DMS114 treated with DMSO at 0.1 percent for 48 hours (cell line): ENCODE data around the gene CCDC47.
"Not testable (repeated sequence)": the region's sequence is repeated elsewhere in the genome, so short reads cannot be mapped to it uniquely, and the experiment has no call there.

Experiments
- DNase-seq: peaks from one replicate; lab custom pipeline; 2025; ENCODE audit not compliant: unreplicated experiment; lab: John Stamatoyannopoulos, UW

Gene CCDC47, protein sequence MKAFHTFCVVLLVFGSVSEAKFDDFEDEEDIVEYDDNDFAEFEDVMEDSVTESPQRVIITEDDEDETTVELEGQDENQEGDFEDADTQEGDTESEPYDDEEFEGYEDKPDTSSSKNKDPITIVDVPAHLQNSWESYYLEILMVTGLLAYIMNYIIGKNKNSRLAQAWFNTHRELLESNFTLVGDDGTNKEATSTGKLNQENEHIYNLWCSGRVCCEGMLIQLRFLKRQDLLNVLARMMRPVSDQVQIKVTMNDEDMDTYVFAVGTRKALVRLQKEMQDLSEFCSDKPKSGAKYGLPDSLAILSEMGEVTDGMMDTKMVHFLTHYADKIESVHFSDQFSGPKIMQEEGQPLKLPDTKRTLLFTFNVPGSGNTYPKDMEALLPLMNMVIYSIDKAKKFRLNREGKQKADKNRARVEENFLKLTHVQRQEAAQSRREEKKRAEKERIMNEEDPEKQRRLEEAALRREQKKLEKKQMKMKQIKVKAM

DNA sequence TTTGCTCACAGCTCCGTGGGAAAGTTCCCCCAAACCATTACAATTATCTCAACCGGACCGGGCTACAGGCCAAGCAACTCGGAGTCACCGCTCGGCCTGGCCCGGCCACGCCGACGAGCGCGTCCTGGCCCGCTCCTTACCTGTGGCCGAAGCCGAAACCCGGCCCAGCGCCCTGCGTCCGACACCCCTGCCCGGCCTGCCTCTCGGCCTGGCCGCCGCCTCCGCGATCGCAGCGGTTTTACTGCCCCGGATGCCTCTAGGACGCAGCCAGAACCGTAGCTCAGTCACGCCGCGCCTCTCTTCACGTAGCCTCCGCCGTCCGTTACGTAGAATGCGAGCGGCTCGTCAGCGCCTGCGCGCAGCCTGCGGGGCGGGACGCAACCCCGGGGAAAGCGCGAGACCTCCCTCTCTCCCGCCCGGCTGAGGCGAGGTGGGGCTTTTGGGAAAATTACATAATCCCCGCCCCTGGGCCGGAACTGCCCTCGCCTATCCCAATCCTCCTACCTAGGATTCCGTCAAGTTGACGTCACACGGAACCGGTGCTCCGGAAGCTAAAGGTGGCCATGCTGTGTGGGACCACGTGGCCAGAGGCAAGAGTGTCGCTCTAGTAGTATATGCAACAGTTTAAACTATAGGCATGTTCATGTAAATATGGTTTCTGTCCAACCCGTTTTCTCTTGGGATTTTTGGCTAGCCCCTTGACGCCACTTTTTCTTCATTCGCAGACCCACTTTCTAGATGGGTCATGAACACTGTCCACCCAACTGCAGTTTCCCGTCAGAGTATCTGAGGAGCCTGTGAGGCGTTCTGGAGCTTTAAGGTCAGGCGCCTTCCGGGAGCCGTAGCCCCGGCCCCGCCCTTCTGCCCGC is at the start of gene CCDC47:
Gene CCDC47 (minus strand): TSS at position 326 of the 869 bp plus-strand sequence. CDS start 7,422 bp downstream, outside the sequence.
- peak; percentile 95 for DNase-seq

DNA sequence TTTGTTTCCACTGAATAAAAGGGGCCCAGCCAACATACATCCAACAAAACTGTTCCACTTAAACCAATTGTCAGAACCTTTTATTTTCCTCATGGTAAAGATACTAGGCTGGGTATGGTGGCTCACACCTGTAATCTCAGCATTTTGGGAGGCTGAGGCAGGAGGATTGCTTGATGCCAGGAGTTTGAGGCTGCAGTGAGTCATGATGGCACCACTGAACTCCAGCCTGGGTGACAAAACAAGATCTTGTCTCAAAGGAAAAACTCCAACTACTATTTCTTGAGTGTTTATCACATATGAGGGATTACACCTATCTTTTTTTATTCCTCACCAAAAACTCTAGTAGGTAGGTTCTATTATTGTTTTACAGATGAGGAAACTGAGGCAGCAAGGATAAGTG is 49.1 kb upstream of the CCDC47 start:
- DNase-seq = no peak

DNA sequence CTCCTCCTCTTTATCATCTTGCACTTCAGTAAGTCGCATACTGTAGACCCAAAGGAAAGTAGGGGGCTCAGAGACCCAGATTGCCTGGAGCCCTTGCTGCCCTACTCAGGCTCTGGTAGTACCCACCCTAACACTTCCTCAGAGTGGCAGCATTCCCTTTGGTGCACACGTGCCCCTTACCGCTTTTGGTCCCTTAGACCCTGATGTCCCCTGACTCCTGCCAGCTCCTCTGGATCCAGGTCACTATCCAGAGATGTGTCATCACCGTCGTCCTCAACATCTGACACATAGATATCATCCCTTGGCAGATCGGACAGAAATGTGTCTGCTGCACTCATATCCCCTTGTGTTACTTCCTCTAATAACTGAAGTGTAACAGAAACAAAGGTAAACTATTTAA is 48.4 kb upstream of the CCDC47 start:
- no peak for DNase-seq

DNA sequence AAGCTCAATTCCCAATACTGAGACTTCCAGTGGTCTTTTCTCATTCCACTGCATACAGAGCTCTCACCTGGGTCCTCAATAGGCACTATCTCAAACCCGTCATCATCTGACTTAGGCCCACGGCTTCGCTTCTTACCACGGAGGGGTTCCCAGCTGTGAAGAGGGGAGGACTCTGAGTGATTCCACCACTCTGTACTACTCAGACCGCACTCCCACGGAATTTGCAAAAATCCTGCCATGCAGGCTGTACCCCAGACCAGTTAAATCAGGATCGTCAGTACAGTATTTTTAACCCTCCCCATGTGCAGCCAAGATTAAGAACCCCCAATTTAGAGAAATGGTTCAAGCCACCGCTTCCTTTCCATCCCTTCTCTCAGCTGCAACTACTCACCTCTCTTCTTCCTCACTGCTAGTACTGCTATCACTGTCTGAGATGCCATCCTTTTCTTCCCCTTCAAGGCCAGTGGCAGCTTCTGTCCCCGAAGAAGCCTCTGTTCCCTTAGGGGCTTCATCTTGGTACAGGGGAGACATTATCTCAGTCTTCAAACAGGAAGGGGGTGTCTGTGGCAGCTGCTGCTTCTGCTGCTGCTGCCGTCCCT is 47.7 kb upstream of the CCDC47 start:
- no peak for DNase-seq

DNA sequence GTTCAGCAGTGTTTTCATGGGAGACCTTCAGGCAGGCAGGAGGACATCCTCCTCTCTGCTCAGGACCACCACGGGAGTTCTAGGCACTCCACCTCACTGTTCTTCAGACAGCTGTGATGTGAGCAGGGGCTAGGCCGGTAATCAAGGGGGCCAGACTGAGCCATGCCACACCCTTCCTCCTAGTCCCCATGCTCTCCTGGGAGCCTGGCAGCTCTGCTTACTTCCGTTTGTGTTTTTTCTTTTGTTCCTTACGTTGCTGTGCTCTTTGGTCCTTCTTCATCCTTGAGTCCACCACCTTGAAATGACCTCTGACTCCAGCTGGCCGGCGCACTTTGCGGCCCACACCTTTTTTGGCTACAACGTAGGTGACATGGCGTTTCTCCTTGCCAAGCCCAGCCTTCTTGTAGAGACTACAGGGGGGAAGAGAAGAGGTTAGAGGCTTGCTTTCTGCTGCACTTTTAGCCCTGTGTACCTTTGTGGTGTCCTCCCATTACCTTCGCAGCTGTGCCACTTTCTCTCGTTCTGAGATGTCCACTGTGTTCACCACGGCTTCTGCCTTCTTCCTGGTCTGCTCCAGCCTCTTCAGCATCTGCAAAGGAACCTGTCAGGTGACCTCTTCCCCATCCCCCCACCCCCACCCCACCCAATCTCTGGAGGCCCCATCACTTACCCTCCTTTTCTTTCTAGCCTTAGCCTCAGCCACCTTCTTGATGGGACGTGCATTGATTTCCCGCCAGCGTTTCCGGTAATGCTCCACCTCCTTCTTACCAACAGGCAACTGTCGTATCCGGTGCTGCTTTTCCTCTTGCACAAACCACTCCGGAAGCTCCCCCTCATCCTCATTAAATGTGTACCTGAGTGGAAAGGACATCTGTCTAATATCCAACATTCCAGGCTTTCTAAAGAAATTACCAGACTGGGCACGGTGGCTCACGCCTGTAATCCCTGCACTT is 46.5 kb upstream of the CCDC47 start:
- DNase-seq = no peak

DNA sequence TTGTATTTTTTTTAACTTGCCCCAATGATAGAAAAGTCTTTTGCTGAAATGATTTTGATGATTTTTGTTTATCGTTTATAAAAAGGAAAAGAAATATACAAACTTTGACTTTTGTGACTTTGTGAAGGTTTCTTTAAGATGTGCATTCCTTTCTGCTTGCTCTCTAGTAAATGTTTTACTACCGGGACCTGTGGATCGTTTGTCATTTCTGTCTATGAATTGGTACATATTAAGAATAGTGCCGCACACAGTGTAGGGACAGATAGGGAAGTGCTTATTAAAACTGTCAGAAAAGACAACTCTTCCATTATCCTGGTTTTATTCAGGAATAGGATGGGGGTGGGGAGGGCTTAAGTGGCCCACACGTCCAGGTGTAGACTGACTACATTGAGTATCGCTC is 45.7 kb upstream of the CCDC47 start:
- DNase-seq = no peak

DNA sequence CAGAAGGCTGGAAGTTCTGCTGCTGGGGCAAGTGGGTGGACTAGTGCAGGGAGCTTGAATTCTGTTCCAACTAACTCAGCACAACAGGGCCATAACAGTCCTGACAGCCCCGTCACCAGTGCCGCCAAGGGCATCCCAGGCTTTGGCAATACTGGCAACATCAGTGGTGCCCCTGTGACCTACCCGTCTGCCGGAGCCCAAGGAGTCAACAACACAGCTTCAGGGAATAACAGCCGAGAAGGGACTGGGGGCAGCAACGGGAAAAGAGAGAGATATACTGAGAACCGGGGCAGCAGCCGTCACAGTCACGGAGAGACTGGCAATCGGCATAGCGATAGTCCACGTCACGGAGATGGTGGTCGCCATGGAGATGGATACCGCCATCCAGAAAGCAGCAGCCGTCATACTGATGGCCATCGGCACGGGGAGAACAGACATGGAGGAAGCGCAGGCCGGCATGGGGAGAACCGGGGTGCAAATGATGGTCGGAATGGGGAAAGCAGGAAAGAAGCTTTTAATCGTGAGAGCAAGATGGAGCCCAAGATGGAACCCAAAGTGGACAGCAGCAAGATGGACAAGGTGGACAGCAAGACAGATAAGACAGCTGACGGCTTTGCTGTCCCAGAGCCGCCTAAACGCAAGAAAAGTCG is 44.5 kb upstream of the CCDC47 start:
- DNase-seq = no peak

DNA sequence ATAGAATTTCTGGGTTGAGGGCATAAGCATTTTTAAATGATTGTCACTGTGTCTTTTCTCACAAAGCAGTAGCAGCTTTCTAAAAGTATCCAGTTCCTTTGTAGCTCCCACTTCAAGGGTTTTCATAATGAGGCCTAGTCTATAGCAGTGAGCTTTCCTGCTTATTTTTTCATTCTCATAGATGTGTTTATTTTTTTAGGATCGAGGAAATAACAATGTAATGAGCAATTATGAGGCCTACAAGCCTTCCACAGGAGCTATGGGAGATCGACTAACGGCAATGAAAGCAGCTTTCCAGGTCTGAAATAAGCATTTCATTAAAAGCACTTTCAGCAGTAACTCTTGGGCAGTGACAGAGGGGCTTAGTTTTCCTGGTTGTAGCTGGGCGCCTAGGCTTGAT is 43.3 kb upstream of the CCDC47 start:
- DNase-seq = no peak

DNA sequence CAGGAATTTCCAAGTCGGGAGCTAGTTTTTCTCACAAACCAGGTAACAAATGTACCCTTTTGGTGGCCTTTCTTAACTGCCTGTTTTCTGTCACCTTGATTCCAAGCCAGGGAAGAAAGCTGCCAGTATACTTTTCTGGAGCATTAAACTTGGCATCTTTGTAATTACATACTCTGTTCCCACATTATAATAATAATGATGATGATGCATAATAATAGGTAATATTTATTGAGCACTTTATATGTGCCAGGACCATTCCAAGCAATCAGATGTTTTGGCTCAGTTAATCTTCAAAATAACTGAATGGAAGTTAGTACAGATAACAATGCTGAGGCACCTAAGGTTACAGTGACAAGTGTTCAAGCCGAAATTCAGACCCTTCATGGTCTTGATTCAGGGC is 42.7 kb upstream of the CCDC47 start:
- no peak for DNase-seq

DNA sequence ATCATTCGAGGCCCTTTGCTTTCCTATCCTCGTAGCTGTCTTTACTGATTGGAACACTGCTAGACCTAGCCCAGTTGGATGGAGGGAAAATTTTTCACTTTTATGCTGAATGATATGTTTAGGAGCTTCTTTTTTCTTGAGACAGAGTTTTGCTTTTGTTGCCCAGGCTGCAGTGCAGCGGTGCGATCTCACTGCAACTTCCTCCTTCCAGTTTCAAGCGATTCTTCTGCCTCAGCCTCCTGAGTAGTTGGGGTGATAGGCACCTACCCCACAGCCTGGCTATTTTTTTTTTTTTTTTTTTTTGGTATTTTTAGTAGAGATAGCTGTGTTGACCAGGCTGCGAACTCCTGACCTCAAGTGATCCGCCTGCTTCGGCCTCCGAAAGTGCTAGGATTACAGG is 36.6 kb upstream of the CCDC47 start:
- DNase-seq = no peak

DNA sequence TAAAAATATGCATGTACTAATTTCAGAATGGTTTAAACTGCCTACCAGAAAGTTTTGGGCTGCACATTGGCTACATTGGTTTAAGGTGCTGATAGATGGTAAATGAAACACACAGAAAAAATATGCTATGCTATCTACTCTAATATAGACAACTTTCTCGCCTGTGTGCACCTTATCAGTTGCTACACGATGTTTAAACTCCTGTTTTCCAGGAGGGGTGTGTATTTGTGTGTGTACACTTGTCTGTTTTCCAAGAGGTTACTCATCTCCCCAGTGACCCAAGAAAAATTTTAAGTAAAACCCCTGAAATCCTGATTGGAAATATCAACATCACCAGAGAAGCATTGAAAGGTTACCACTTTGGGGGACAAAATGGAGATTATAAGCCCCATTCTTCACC is 32.2 kb upstream of the CCDC47 start:
- DNase-seq = no peak

DNA sequence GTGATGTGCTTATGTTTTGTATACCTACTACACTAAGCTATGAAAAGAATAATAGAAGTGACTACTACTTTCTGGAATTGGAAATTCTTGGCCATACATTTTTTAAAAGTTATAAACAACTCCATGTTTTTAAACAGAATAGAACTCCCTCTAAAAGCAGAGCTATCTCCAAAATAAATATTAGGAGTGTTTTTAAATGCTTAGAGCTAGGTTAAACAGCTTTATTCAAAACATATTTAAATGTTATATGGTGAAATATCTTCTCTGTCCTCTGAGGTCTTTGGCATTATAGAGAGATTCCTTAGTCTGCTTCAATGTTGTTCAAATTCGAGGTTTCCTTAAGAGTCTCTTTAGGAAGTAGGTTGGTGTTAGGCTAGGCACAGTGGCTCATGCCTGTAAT is 30.9 kb upstream of the CCDC47 start:
- no peak for DNase-seq

DNA sequence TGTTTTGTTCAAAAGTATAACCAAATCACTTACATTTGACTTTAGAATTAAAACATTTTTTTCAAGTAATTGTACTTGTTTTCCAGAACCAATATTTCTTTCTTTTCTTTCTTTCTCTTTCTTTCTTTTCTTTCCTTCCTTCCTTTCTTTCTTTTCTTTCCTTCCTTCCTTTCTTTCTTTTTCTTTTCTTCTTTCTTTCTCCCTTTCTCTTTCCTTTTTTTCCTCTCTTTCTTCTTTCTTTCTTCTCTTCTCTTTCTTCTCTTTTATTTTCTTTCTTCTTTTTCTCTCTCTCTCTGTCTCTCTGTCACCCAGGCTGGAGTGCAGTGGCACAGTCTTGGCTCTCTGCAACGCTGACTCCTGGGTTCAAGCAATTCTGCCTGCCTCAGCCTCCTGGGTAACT is 27.4 kb upstream of the CCDC47 start:
- no peak for DNase-seq

DNA sequence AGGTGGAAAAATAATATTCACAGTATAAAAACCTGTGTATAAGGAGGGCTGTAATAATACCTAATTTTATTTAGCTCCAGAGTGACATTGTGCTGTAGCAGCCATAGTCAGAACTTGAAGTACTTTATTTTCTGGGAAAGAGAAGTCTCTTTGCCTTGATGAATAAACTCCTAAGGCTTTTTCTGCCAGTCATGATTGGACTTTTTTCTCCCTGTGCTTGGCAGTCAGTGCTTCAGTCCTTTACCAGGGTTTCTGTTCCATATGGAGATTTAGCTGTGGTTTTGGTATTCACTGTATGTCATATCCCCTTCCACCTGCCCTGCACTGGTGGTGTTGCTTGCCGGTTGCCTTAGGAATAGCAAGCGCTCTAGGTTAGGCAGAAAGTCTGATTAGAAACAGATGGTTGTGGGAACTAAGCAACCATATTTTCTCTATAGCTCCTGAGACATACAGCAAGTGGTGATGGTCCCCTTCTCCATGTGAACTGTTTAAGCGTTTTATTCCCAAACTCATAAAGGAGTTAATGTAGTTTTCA is 25.2 kb upstream of the CCDC47 start:
- DNase-seq = no peak

DNA sequence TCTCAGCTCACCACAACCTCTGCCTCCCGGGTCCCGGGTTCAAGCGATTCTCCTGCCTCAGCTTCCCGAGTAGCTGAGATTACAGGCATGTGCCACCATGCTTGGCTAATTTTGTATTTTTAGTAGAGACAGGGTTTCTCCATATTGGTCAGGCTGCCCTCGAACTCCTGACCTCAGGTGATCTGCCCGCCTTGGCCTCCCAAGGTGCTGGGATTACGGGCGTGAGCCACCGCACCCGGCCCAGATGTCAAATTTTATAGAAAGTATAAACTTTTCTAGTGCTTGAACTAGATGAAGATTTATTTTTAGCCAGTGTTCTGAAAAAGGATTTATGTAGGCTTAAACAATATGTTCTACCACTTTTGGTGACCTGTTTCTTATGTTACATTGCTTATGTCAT is 23.0 kb upstream of the CCDC47 start:
- DNase-seq = not testable (repeated sequence)

DNA sequence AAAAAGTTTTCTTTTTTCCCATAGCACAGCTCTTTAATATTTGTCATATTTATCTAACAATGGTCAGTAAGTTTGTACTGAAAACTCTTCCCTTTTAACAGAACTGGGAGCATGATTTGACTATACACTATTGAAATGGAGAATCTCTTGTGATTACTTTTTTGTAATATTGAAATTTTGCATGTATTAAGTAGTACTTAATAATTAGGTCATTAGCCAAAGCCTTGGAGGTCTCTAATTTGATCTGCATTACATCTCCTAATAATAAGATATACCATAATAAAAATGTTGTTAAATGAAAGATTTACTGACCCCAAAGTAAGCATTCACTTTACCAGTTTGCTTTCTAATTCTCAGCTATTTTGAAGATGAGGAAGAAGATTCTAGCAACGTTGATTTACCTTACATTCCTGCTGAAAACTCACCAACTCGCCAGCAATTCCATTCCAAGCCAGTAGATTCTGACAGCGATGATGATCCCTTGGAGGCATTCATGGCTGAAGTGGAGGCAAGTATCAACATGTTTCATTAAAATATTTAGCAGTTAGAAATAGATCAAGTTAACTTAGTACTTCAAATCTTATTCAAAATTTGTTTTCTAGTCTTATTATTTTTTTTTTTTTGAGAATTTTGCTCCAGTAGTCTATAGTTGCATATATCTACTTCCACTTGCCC is 18.8 kb upstream of the CCDC47 start:
- DNase-seq = no peak

DNA sequence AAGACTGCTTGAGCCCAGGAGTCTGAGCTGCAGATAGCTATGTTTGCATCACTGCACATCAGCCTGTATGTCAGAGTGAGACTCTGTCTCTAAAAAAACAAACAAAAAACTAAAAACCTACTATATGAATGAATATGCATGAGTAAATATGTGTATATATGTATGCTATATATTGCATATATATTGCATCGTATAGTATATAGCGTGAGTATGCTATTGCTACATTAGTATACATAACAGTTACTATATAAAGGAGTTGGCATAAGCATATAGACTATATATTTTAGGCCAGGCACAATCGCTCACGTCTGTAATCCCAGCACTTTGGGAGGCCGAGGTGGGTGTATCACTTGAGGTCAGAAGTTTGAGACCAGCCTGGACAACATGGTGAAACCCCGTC is 16.7 kb upstream of the CCDC47 start:
- no peak for DNase-seq

DNA sequence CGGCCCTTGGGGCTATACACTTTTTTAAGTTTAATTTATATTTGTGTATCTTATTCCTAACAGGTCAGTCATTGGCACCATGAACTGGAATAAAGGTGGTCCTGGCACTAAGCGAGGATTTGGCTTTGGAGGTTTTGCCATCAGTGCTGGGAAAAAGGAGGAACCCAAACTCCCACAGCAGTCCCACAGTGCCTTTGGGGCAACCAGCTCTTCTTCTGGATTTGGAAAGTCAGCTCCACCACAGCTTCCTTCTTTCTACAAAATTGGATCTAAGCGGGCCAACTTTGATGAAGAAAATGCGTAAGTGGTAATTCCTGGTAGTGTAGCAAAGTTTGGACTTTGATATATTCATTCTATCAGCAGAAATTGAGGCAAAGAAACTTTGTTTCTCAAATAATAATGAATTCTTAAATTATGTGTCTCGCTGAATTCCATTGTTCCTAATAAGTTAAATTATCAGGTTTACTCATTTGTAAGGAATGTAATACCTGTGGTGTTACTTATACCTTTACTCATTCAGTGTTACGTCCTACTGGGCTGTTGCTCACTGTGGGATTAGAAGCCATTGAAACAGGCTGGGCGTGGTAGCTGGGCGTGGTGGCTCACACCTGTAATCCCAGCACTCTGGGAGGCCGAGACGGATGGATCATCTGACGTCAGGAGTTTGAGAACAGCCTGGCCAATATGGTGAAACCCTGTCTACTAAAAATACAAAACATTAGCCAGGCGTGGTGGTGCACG is 13.7 kb upstream of the CCDC47 start:
- DNase-seq = no peak

DNA sequence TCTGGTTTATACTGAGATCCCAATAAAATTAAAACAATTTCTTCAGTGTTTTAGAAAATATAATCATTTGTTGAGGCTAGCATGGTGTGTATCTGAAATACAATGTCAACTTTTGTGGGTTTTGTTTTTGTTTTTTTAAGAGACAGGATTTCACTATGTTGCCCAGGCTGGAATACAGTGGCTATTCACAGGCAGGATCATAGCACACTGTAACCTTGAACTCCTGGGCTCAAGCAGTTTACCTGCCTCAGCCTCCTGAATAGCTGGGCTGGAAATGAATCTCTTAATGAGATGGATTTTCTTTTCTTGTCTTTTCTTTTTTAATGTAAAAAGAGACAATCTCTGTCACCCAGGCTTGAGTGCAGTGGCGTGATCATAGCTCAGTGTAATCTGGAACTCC is 12.7 kb upstream of the CCDC47 start:
- DNase-seq = no peak
